Epithelial cell of alveolus of lung (primary cell): ENCODE data around the gene TGIF2. TPM values are rescaled to one million over a fixed set of nuclear protein-coding genes. Genes with fewer than 3 reads are reported as not detected.

ENCODE experiments used
- total RNA-seq: library from RNA; depleted of rRNA; stranded (reverse); fragments of >200 nt; gene quantifications from 2 replicates; pipeline ENCODE4 v1.2.1, GENCODE V29; 2015

TGIF2 gene
- 12.8 and 17.0 TPM in 2 replicates for total RNA-seq

DNA sequence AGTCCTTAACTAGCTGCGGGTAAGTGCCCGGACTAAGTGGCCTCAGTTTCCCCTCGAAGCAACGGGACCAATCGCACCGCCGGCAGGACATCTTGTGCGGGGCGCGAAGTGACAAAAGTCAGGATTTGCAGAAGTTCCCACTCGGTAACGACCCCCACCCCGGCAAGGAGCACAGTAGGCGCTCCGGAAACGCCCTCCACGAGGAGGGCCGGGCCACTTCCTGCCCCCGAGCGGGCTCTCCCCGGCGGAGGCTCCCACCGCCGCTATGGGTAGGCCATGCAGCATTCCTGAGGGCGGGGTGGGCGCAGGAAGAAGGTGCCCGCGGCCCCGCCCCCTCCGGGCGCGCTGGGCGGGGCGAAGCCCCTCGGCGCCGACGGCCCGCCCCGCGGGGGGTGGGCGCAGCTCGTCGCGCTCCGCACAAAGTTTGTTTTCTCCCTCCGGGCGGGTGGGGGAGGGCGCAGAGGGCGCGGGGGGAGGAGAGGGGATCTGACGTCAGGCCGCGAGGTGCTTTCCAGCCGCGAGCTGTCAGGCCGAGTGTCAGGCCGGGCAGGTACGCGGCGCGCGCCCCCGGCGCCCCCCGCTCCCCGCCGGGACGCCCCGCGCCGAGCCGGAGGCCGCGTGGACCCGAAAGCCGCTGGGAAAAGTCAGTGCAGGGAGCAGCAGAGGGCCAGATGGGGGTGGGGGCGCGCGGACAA lies at the start of gene TGIF2:
Gene TGIF2, plus strand, starts transcription at position 495 of the 695 bp plus-strand sequence. CDS start 5,178 bp downstream, outside the sequence.

DNA sequence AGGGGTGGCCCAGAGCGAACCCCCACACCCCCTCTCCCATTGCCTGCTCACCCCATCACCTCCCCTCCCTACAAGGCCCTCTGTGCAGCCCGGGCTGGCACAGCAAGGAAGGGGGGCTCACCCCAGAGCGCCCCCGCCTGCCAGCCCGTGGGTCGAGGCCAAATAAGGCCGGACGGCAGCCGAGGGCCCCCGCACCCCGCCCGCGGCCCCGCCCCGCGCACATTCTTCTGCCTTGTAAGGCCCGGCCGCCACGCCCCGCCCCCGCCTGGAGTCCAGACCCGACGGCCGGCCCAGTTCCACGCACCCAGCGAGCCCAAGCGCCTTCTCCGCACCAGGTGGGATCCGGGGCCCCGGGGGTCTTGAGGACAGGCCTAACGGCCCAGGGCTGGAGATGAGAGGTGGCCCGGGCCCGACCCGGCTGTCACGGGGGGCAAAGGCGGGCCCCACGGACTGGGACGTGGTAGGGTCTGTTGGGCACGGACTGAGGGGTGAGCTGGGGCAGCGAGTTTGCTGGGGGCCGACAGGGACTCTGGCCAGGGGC lies 32.1 kb upstream of the TGIF2 start, which contains the start of gene MYL9:
Gene MYL9, plus strand, starts transcription at position 293 of the 541 bp plus-strand sequence. CDS start 3,366 bp downstream, outside the sequence.

DNA sequence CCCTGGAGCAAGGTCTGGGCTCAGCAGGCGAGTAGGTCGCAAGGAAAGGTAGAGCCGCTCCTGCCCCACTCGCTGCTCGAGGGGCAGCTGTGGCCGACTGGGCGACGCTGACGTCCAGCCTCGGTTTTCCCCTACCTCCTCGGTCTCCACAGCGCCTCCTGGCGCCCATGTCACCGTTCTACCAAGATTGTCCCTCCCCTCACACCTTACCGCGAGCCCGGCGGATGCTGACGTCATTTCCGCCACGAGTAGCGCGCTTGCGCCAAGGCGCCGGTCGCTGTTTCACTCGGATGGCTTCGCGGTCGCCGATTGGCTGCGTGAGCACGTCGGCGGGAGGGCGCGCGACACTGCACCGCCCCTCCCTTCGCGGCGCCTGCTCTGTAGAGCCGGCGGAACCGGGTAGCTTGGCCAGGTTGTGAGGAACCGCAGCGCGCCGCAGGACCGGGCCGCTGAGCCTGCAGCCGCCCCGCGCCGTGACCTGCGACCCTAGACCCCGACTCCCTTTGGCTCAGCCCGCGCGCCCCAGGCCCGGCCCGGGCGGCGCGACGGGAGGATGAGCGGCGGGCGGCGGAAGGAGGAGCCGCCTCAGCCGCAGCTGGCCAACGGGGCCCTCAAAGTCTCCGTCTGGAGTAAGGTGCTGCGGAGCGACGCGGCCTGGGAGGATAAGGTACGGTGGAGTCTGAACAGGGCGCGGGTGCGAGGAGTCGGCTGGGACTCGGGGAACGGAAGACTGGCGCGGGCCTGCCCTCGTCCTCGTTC lies 32.2 kb downstream of the TGIF2 start, which contains the start of gene RAB5IF:
Gene RAB5IF, plus strand, starts transcription at position 381 of the 759 bp plus-strand sequence. Its CDS starts 173 bp downstream, at position 554.

Other genes starting within 250 kb of the TGIF2 start
- gene MYL9, start 32.1 kb upstream of the TGIF2 start, total RNA-seq, result 31.4 and 150 TPM in 2 replicates
- 81.1 and 113 TPM in 2 replicates for gene RAB5IF, start 32.2 kb downstream of the TGIF2 start, total RNA-seq
- gene SLA2, start 72.6 kb downstream of the TGIF2 start, total RNA-seq, result not detected in 2 replicates
- 16.9 and 34.2 TPM in 2 replicates for gene NDRG3, start 172.5 kb downstream of the TGIF2 start, total RNA-seq
- 12.2 and 17.8 TPM in 2 replicates for gene DSN1, start 200.2 kb downstream of the TGIF2 start, total RNA-seq